Esophagus (tissue), 2 donors: ENCODE results near the gene OXTR. TPM values are rescaled to one million over a fixed set of nuclear protein-coding genes. Genes with fewer than 3 reads are reported as not detected.
A peak's percentile ranks its signal among the peaks of the same experiment; 100 is the strongest.

Experiments used
- H3K27ac ChIP-seq, 2 donors: one replicate each; pipeline ENCODE4 v1.5.1; 2013; ENCODE audit warnings: low read depth in 2 of 2, mild to moderate bottlenecking in 2 of 2, inconsistent platforms in 1 of 2, low read length in 1 of 2, moderate library complexity in 1 of 2
- H3K27me3 ChIP-seq, 2 donors: one replicate each; pipeline ENCODE4 v1.6.1; 2013; ENCODE audit warnings: low read length in 2 of 2, control low read depth in 1 of 2, mild to moderate bottlenecking in 1 of 2; ENCODE audit not compliant: insufficient read depth in 2 of 2, control insufficient read depth in 1 of 2
- H3K36me3 ChIP-seq, 2 donors: one replicate each; pipeline ENCODE4 v1.6.1; 2013; ENCODE audit warnings: low read length in 1 of 2; ENCODE audit not compliant: control insufficient read depth in 2 of 2, insufficient read depth in 2 of 2
- H3K4me1 ChIP-seq, 2 donors: one replicate each; pipeline ENCODE4 v1.6.1; 2013; ENCODE audit warnings: low read length in 1 of 2; ENCODE audit not compliant: control insufficient read depth in 2 of 2, insufficient read depth in 2 of 2
- H3K4me3 ChIP-seq, 2 donors: one replicate each; pipeline ENCODE4 v1.5.1; 2013; ENCODE audit warnings: low read length in 2 of 2, mild to moderate bottlenecking in 2 of 2, low read depth in 1 of 2, moderate library complexity in 1 of 2
- H3K9me3 ChIP-seq, 2 donors: one replicate each; pipeline ENCODE4 v1.6.1; 2013; ENCODE audit warnings: mild to moderate bottlenecking in 2 of 2, low read depth in 1 of 2, low read length in 1 of 2, moderate library complexity in 1 of 2; ENCODE audit not compliant: control insufficient read depth in 2 of 2, insufficient read depth in 1 of 2
- WGBS, 2 donors: extraction: QIAGEN DNeasy Blood & Tissue Kit; methylation state at CpG; one replicate each; pipeline ENCODE4 v1.1.7; 2013; 5-methylcytosine and 5-hydroxymethylcytosine counted together
- polyA plus RNA-seq, 2 donors: library from polyadenylated mRNA; stranded (reverse); fragments of 200-250 nt; gene quantifications; one replicate each; pipeline ENCODE4 v1.2.3, GENCODE V29; 2013
- donor health status: healthy with polysubstance abuse.
- donor health status: Bipolar disorder and iron deficiency.

The OXTR gene
- 1 to 10 TPM; 1.0 to 1.4 TPM for polyA plus RNA-seq

DNA sequence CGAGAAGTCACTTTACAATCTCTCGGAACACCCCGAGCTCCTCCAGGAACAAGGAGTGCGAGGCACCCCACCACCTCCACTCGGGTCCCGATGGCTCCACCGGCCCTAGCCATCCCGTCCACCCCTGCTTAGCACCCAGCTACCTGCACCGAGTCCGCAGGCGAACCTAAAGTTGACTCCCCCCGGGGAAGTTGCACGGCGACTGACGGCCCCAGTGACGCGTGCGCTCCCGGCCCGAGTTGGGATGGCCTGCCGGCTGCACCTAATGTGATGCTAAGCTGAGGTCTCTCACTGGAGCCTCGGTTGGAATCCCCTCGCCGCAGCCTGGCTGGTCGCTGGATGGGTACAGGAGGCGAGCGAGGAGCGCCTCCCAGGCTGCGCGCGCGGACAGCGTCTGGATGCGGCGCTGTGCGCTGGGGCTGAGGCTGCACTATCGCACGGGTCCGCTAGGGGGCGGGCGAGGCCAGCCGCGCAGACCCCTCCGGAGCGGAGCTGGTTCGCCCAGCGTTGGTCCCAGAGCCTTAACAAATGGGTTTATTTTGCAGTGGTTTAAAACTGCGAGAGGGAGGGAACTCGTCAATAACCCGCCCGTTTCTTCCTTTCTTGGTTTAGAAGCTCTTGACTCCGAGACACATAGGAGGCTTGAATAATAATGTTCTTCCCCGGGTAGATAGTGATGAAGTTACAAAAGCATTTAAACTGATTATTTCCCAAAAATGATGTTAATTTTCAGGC is at the start of gene OXTR:
Gene OXTR (minus strand): TSS at position 526 of the 735 bp plus-strand sequence. CDS start 1,426 bp downstream, outside the sequence.
- Histone ChIP-seq H3K27ac (no peak within 1 kb of the TSS), H3K4me3 (peak within 1 kb of the TSS in 1 of 2 donors; percentile 20), H3K9me3 (peaks cover 0 to 2% of the 10 kb centered on the region in 2 donors), H3K27me3 (peaks cover 0 to 5% of the 10 kb centered on the region in 2 donors), H3K4me1 (peaks cover 0 to 11% of the 10 kb centered on the region in 2 donors), H3K36me3 (no peaks in the 10 kb centered on the region)
- WGBS, 2 donors: 5 to 6% methylated on average over 53 of the region's 53 CpGs

DNA sequence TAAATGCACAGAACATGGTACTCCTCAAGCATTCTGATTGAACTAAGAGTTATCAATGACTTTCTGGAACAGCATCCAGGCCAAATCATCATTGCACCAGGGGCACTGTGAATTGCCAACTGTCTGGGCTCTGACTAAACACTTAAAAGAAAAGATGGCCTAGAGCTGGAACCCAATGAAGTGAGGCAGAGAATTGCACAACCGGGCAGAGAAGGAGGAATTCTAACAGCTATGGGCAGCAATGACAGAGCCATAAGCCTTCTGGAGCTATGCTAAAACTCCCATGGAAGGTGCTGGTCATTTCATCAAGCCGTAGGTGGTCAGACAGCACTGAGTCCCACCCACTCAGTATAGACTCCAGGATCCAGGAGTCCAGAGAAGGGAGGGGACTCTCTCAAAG is 48.1 kb upstream of the OXTR start:
- Histone ChIP-seq H3K9me3 (peaks cover 0 to 3% of the 10 kb centered on the region in 2 donors), H3K27ac (no peak overlapping the region), H3K4me1 (no peaks in the 10 kb centered on the region), H3K36me3 (no peaks in the 10 kb centered on the region), H3K27me3 (no peaks in the 10 kb centered on the region), H3K4me3 (no peak overlapping the region)
- 91 to 95% methylated on average over 2 of the region's 2 CpGs for WGBS, 2 donors

DNA sequence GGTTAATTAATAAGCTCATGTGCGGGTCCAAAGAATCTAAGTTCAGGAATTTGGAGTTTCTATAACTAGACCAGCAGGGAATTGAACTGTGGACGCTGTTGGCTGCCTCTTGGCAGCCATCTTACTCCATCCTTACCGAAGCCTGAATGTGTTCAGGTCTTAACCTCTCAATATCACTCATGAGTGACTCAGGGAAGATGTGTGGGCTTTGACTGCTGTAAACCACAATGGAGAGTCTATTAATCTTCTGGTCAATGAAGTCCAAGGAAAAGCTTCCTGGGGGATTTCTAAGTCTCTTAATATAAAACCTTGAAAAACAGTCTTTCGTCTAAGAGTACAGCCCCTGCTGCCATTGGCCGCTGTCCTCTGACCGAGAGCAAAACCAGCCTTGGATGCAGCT is 46.7 kb upstream of the OXTR start:
- Histone ChIP-seq H3K36me3 (no peaks in the 10 kb centered on the region), H3K4me1 (no peaks in the 10 kb centered on the region), H3K9me3 (peaks cover 0 to 3% of the 10 kb centered on the region in 2 donors), H3K27ac (no peak overlapping the region), H3K27me3 (no peaks in the 10 kb centered on the region), H3K4me3 (no peak overlapping the region)
- WGBS, 2 donors: 94 to 95% methylated on average over 6 of the region's 6 CpGs

DNA sequence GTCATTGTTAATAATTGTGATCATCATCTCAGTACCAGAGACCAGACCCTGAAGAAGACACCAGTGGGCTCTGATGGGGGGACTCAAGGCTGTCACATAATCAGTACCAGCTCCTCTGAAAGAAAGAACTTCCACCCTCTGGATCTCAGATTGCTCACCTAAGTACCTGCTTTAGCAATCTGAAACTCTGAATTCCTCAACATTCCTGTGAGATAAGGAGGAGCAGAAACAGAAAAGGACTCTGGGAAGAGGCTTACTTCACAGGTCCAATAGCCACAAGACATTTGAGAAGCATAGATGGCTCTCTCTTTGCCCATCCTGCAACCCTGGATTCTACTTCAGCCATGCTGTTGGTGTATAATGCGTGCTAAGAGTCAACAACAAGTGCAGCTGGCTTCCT is 44.0 kb upstream of the OXTR start:
- H3K9me3 ChIP-seq: no peaks in the 10 kb centered on the region
- H3K36me3 ChIP-seq: no peaks in the 10 kb centered on the region
- no peaks in the 10 kb centered on the region for H3K27me3 ChIP-seq
- no peak overlapping the region for H3K4me3 ChIP-seq
- no peak overlapping the region for H3K27ac ChIP-seq
- no peaks in the 10 kb centered on the region for H3K4me1 ChIP-seq
- WGBS, 2 donors: 80 to 89% methylated on average over 1 of the region's 1 CpG

DNA sequence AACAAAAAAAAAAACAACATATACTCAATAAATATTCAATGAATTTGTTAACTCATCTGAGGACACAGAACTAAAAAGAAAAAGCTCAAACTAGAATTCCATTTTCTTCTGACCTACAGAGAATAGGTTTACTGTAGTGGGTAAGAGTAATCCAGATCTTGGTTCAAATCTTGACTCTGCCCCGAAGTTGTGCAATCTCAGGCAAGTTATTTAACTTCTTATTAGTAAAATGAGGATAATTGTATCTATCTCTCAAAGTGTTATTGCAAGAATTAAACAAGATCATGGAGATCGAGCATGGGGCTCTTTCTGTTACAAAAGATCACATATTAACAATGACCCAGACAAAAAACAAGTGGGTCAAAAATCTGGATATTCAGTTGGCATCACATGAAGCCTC is 41.1 kb upstream of the OXTR start:
- Histone ChIP-seq H3K4me3 (no peak overlapping the region), H3K4me1 (no peaks in the 10 kb centered on the region), H3K36me3 (no peaks in the 10 kb centered on the region), H3K27me3 (no peaks in the 10 kb centered on the region), H3K9me3 (no peaks in the 10 kb centered on the region), H3K27ac (no peak overlapping the region)
- 89 to 90% methylated on average over 2 of the region's 2 CpGs for WGBS, 2 donors

DNA sequence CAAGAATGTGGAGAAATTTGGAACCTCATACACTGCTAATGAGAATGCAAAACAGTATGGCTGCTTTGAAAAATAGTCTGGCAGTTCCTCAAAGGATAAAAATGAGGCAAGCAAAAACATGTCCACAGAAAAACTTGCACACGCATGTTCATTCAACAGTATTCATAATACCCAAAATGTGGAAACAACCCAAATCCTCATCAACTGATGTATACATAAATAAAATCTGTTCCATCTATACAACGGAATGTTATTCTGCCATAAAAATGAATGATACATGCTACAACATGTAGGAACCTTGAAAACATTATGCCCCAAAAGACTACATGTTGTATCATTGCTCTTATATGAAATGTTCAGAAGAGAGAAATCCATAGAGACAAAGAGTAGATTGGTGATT is 36.4 kb upstream of the OXTR start:
- Histone ChIP-seq H3K36me3 (no peaks in the 10 kb centered on the region), H3K4me3 (no peak overlapping the region), H3K4me1 (no peaks in the 10 kb centered on the region), H3K9me3 (no peaks in the 10 kb centered on the region), H3K27me3 (no peaks in the 10 kb centered on the region), H3K27ac (no peak overlapping the region)
- 49 to 76% methylated on average over 2 of the region's 2 CpGs for WGBS, 2 donors

DNA sequence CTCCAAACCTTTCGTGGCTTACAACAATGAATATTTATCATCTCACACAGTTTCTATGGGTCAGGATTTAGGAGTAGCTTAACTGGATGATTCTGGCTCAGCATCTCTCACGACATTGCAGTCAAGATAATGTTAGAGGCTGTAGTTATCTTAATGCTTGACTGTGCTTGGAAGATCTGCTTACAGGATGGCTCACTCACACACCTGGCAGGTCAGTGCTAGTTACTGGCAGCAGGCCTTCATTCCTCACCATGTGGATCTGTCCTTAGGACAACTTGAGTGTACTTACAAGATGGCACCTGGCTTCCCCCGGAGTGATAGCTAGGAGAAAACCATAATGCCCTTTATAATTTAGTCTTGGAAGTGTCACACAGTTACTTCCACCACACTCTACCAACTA is 32.8 kb upstream of the OXTR start:
- no peaks in the 10 kb centered on the region for H3K27me3 ChIP-seq
- H3K27ac ChIP-seq: no peak overlapping the region
- H3K36me3 ChIP-seq: no peaks in the 10 kb centered on the region
- H3K9me3 ChIP-seq: peaks cover 0 to 3% of the 10 kb centered on the region in 2 donors
- H3K4me3 ChIP-seq: no peak overlapping the region
- H3K4me1 ChIP-seq: no peaks in the 10 kb centered on the region
- WGBS, 2 donors: 78 to 82% methylated on average over 3 of the region's 3 CpGs

DNA sequence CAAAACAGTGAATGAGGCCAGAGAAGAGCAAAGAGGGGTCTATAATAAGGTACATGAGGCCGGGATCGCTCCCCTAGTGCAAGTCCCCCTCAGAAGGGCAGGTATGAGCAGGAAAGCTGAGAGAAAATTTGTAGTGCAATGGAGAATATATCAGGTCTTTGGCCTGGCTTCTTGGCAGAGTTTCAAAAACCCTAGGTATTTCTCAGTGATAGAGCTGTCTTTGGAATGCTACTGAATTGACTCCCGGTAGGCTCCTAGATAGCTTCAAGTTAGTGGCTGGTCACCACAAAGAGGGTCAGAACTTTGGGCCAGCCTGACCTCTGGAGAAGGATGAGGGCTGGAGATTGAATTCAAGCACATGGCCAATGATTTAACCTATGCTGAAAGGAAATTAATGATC is 30.6 kb upstream of the OXTR start:
- 62 to 75% methylated on average over 3 of the region's 3 CpGs for WGBS, 2 donors
- Histone ChIP-seq H3K27ac (no peak overlapping the region), H3K27me3 (no peaks in the 10 kb centered on the region), H3K4me3 (no peak overlapping the region), H3K36me3 (no peaks in the 10 kb centered on the region), H3K9me3 (peaks cover 0 to 3% of the 10 kb centered on the region in 2 donors), H3K4me1 (no peaks in the 10 kb centered on the region)

DNA sequence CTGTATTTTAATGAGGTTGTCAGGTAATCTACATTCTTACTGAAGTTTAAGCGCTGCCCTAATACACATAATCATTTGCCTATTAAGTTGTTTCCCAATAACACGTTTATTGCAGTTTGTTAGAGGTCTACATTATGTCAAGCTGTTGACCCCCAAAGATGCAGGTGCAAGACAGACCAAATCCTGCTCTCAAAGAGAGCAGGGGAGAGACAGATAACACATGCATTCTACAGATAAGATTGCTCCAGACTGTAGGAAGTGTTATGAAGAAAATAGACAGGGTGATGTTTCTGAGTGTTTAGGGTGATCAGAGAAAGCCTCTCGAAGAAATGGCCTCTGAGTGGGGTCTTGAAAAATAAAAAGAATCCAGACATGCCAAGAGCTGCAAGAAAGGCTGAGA is 24.8 kb upstream of the OXTR start:
- Histone ChIP-seq H3K9me3 (no peaks in the 10 kb centered on the region), H3K27me3 (no peaks in the 10 kb centered on the region), H3K4me3 (no peak overlapping the region), H3K4me1 (peaks cover 0 to 2% of the 10 kb centered on the region in 2 donors), H3K27ac (no peak overlapping the region), H3K36me3 (no peaks in the 10 kb centered on the region)
- WGBS, 2 donors: 83 to 89% methylated on average over 3 of the region's 3 CpGs

DNA sequence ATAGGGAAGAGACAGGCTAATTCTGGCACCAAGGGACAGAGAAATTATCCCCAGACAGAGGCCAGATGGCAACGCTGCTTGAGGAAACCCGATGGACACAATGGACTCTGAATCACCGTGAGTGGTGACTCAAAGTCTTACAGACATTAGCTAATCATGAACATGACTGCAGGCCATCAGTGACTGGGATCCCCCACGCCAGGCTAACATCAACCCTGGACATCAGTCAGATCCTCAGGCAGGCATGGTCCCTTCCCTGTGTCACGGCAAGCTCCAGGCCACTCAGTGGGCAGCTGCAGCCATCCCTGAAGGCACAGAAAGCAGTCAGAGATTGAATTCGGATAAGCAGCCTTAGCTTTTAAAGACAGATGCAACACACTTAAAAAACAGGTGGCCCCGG is 23.8 kb upstream of the OXTR start:
- Histone ChIP-seq H3K4me3 (no peak overlapping the region), H3K27ac (no peak overlapping the region), H3K27me3 (no peaks in the 10 kb centered on the region), H3K36me3 (no peaks in the 10 kb centered on the region), H3K9me3 (no peaks in the 10 kb centered on the region), H3K4me1 (peaks cover 0 to 2% of the 10 kb centered on the region in 2 donors)
- 88 to 90% methylated on average over 7 of the region's 7 CpGs for WGBS, 2 donors
